ENCODE data around the gene SPATA24.

SPATA24 gene

GRCh38 chr5:139397921-139398320 lies 6.0 kb downstream of the SPATA24 start:
- no peak for TF ChIP-seq POLR2AphosphoS5 (IDR thresholded peaks at IDR 0.05; ENCODE audit: low read depth, low read length)
- no peak for TF ChIP-seq TAF1 (IDR thresholded peaks at IDR 0.05; ENCODE audit: borderline replicate concordance, insufficient read depth, low read length)
- TF ChIP-seq SIN3A (IDR thresholded peaks at IDR 0.05; ENCODE audit: borderline replicate concordance, insufficient read depth, low read length) = no peak
- no peak for TF ChIP-seq FOXP2 (optimal IDR thresholded peaks at IDR 0.05; ENCODE audit: borderline replicate concordance, extremely low read depth, extremely low read length, insufficient read depth)
- TF ChIP-seq REST (IDR thresholded peaks at IDR 0.05; ENCODE audit: insufficient read depth in 1 of 2, low read depth in 2 of 2, low read length in 2 of 2) = no peak

- TF ChIP-seq POLR2AphosphoS5 (IDR thresholded peaks at IDR 0.05; ENCODE audit: low read depth, low read length) (no peak), REST (IDR thresholded peaks at IDR 0.05; ENCODE audit: insufficient read depth in 1 of 2, low read depth in 2 of 2, low read length in 2 of 2) (no peak), FOXP2 (optimal IDR thresholded peaks at IDR 0.05; ENCODE audit: borderline replicate concordance, extremely low read depth, extremely low read length, insufficient read depth) (no peak), TAF1 (IDR thresholded peaks at IDR 0.05; ENCODE audit: borderline replicate concordance, insufficient read depth, low read length) (no peak), SIN3A (IDR thresholded peaks at IDR 0.05; ENCODE audit: borderline replicate concordance, insufficient read depth, low read length) (no peak)
Observed at GRCh38 chr5:139396691-139397090, 7.2 kb downstream of the SPATA24 start.

- no peak for TF ChIP-seq POLR2AphosphoS5 (IDR thresholded peaks at IDR 0.05; ENCODE audit: low read depth, low read length)
Observed at GRCh38 chr5:139395844-139396640, 7.8 kb downstream of the SPATA24 start.

- TF ChIP-seq TAF1 (IDR thresholded peaks at IDR 0.05; ENCODE audit: borderline replicate concordance, insufficient read depth, low read length) (no peak), REST (IDR thresholded peaks at IDR 0.05; ENCODE audit: insufficient read depth in 1 of 2, low read depth in 2 of 2, low read length in 2 of 2) (no peak), SIN3A (IDR thresholded peaks at IDR 0.05; ENCODE audit: borderline replicate concordance, insufficient read depth, low read length) (no peak), POLR2AphosphoS5 (IDR thresholded peaks at IDR 0.05; ENCODE audit: low read depth, low read length) (no peak), FOXP2 (optimal IDR thresholded peaks at IDR 0.05; ENCODE audit: borderline replicate concordance, extremely low read depth, extremely low read length, insufficient read depth) (no peak)
Observed at GRCh38 chr5:139394654-139395566, 9.0 kb downstream of the SPATA24 start, which contains the start of gene PROB1. Gene PROB1, minus strand, starts transcription at chr5:139395104. Its CDS starts 23 bp downstream, at chr5:139395081.

GRCh38 chr5:139394123-139394653 lies 9.7 kb downstream of the SPATA24 start:
- no peak for TF ChIP-seq REST (IDR thresholded peaks at IDR 0.05; ENCODE audit: insufficient read depth in 1 of 2, low read depth in 2 of 2, low read length in 2 of 2)
- no peak for TF ChIP-seq FOXP2 (optimal IDR thresholded peaks at IDR 0.05; ENCODE audit: borderline replicate concordance, extremely low read depth, extremely low read length, insufficient read depth)
- TF ChIP-seq TAF1 (IDR thresholded peaks at IDR 0.05; ENCODE audit: borderline replicate concordance, insufficient read depth, low read length) = no peak
- TF ChIP-seq SIN3A (IDR thresholded peaks at IDR 0.05; ENCODE audit: borderline replicate concordance, insufficient read depth, low read length) = no peak
- no peak for TF ChIP-seq POLR2AphosphoS5 (IDR thresholded peaks at IDR 0.05; ENCODE audit: low read depth, low read length)
